Epithelial cell of proximal tubule (primary cell): ENCODE data around the gene KIF20A. TPM values are rescaled to one million over a fixed set of nuclear protein-coding genes. Genes with fewer than 3 reads are reported as not detected.

Experiments
- DNase-seq: peaks from one replicate; pipeline ENCODE4 v3.0.0-alpha.2; 2011; ENCODE audit warnings: low read depth
- H3K4me3 ChIP-seq: 2 replicates; pipeline ENCODE4 v1.5.1; 2011; ENCODE audit warnings: low read depth, mild to moderate bottlenecking, low read length
- total RNA-seq: library from RNA; depleted of rRNA; stranded (reverse); fragments of >200 nt; gene quantifications from 2 replicates; pipeline ENCODE4 v1.2.3, GENCODE V29; 2015
- TF ChIP-seq, protein P1 (sequence below): conservative IDR thresholded peaks from 2 replicates; pipeline ENCODE4 v1.5.1; 2012; ENCODE audit warnings: low read depth, mild to moderate bottlenecking, low read length

The KIF20A gene
- total RNA-seq, result 49.6 and 82.9 TPM in 2 replicates

DNA sequence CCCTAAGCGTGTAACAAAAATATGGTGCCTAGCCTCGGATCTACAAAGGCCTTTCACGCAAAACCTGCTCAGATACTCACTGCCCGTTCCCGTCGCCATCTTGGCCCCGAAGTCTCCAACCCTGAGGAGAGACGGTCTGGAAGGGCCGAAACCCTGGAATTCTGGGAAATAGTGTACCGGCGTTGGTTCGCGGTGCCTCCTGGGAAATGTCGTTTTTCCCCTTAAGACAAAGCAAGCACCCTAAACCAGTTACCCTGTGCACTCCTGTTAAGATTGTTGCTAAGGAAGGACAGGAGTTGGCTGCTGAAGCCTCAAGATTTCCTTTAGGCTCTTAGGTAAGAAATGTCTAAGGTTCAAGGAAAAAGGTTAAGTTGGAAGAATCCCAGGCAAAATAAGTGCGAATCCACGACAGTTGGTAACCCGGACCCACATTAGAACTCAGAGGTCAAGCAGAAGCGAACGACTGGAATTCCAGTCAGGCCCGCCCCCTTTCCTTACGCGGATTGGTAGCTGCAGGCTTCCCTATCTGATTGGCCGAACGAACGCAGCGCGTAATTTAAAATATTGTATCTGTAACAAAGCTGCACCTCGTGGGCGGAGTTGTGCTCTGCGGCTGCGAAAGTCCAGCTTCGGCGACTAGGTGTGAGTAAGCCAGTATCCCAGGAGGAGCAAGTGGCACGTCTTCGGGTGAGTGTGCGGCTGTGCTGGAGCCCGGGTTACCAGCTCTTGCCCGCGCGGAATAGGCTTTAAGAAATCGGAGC is at the start of gene KIF20A, which contains the start of gene BRD8:
Gene KIF20A (plus strand): TSS at position 597 of the 761 bp plus-strand sequence. CDS start 569 bp downstream, outside the sequence.
Gene BRD8 (minus strand): TSS at position 115 of the 761 bp plus-strand sequence. CDS start 16 bp downstream, at position 99.
- DNase-seq, result peak; percentile 89
- TF ChIP-seq, protein P1, sequence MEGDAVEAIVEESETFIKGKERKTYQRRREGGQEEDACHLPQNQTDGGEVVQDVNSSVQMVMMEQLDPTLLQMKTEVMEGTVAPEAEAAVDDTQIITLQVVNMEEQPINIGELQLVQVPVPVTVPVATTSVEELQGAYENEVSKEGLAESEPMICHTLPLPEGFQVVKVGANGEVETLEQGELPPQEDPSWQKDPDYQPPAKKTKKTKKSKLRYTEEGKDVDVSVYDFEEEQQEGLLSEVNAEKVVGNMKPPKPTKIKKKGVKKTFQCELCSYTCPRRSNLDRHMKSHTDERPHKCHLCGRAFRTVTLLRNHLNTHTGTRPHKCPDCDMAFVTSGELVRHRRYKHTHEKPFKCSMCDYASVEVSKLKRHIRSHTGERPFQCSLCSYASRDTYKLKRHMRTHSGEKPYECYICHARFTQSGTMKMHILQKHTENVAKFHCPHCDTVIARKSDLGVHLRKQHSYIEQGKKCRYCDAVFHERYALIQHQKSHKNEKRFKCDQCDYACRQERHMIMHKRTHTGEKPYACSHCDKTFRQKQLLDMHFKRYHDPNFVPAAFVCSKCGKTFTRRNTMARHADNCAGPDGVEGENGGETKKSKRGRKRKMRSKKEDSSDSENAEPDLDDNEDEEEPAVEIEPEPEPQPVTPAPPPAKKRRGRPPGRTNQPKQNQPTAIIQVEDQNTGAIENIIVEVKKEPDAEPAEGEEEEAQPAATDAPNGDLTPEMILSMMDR, result no peak
- peak within 1 kb of the TSS; percentile 87 for H3K4me3 ChIP-seq

DNA sequence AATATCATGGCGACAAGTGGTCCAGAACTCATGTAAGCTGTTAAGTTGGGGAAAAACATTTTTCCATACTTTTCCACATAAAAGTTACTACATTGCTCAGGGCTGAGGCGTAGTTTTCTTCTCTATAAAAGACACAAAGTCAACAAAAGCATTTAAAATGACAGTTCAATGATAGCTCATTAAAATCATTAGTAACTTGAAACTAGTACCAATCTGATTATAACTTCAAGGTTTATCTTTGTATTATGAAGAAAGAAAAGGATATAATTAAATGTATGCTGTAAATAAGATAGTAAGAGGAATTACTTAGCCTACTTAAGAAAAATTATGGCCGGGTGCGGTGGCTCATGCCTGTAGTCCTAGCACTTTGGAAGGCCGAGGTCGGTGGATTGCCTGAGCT is 49.6 kb upstream of the KIF20A start:
- TF ChIP-seq, protein P1, result no peak
- no peak for DNase-seq
- no peak overlapping the region for H3K4me3 ChIP-seq

DNA sequence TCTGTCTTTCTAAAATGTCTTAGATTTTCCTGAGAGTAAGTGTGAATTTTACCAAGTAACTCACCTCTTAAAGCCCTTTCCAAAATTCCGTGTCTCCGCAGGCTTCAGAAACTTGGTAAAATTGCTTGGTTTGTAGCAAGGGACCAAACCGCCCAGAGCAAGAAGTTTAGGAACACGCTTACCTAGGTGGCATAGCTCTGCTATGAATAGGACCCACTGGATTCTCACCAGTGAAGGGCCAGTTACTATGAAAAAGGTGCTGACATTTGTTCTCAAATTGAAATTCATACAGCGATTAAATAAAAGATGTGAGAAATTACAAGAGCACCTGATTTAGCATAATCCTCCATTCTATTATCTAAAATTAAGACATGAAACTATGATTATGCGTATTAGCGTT is 46.4 kb upstream of the KIF20A start:
- TF ChIP-seq, protein P1, result no peak
- H3K4me3 ChIP-seq, result no peak overlapping the region
- no peak for DNase-seq

DNA sequence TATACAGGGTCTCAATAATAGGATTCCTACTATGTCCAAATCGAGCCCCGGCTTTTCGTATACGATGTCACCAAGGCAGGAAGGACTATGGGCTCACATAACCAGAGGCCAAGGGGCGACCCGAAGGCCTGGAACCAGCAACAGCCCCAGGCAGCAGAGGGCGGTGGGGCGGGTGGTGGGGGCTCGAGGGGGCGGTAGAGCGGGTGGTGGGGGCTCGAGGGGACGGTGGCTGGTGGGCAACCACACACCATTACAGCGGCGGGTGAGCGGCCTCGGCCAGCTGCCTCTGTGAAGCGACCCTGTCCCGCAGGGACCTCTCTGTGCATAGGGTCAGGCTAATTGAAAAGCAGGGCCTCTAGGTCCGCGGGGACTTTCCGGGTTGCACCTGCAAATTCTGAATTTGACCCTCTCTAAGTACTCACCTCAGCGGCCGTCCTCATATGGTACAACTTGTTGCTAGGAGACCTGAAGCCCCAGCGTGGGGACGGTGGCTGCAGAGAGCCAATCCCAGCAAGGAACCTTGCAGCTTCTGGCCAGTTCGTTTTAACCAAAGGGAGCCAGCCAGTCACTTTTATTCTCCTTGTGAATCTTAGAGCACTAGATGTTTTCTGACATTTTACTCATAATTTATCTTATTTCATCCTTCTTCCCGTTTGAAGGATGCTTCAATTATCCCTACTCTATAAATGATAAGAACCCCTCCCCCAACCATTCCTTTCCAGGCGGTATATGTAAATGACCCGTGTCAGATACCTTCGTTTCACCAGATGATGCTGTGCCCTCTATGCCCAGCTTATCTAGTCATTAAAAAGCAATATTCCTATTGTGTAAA is 39.7 kb upstream of the KIF20A start, which contains the start of gene NME5:
Gene NME5 (minus strand): TSS at position 480 of the 832 bp plus-strand sequence. CDS start 648 bp downstream, outside the sequence.
- TF ChIP-seq, protein P1, result no peak
- DNase-seq, result peak; percentile 22
- H3K4me3 ChIP-seq, result peak within 1 kb of the TSS; percentile 72

DNA sequence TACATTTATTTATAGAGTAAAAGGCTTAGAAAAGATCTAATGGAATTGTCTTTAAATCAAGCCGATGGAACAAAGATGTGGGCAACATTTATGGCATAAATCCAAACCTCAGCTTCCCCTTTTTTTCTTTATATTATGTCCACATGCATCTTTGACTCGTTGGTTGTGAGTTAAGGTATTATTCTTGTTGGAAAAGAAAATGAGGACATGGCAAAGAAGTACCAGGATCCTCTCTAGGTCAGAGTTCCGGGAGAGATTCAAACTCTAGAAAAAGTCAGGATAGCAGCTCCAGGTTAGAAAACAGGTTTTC is 39.2 kb upstream of the KIF20A start:
- TF ChIP-seq, protein P1, result no peak
- DNase-seq, result no peak
- peak overlapping the region; percentile 72 for H3K4me3 ChIP-seq

DNA sequence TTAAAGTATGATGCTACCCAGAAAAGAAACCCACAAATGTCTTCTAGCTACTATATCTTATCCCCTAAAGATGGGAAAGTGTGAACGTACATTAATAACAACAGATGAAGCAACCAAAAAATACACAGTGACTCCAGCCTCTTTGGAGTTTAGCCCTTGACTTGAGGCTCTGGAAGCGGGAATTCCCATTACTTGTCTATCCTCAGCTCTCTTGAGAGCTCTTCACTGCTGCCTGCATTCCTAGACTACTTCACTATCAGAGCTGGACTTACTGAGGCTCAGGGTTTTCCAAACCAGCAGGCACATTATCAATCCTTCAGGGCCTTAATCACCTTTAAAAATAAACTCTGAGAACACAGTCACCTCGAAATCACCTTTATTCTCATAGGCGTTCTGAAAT is 38.6 kb upstream of the KIF20A start:
- TF ChIP-seq, protein P1, result no peak
- no peak overlapping the region for H3K4me3 ChIP-seq
- DNase-seq, result no peak
